ENCODE measurements around the gene TAP1. TPM values are rescaled to one million over a fixed set of nuclear protein-coding genes. Genes with fewer than 3 reads are reported as not detected.
"Not testable (repeated sequence)": the region's sequence is repeated elsewhere in the genome, so short reads cannot be mapped to it uniquely, and the experiment has no call there.

TAP1 gene, protein sequence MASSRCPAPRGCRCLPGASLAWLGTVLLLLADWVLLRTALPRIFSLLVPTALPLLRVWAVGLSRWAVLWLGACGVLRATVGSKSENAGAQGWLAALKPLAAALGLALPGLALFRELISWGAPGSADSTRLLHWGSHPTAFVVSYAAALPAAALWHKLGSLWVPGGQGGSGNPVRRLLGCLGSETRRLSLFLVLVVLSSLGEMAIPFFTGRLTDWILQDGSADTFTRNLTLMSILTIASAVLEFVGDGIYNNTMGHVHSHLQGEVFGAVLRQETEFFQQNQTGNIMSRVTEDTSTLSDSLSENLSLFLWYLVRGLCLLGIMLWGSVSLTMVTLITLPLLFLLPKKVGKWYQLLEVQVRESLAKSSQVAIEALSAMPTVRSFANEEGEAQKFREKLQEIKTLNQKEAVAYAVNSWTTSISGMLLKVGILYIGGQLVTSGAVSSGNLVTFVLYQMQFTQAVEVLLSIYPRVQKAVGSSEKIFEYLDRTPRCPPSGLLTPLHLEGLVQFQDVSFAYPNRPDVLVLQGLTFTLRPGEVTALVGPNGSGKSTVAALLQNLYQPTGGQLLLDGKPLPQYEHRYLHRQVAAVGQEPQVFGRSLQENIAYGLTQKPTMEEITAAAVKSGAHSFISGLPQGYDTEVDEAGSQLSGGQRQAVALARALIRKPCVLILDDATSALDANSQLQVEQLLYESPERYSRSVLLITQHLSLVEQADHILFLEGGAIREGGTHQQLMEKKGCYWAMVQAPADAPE
- polyA plus RNA-seq (2014; cell fraction: cytosol; rRNA removed), result not detected in 2 replicates
- not detected in 2 replicates for polyA plus RNA-seq (2014; cell fraction: nucleus; rRNA removed)

DNA sequence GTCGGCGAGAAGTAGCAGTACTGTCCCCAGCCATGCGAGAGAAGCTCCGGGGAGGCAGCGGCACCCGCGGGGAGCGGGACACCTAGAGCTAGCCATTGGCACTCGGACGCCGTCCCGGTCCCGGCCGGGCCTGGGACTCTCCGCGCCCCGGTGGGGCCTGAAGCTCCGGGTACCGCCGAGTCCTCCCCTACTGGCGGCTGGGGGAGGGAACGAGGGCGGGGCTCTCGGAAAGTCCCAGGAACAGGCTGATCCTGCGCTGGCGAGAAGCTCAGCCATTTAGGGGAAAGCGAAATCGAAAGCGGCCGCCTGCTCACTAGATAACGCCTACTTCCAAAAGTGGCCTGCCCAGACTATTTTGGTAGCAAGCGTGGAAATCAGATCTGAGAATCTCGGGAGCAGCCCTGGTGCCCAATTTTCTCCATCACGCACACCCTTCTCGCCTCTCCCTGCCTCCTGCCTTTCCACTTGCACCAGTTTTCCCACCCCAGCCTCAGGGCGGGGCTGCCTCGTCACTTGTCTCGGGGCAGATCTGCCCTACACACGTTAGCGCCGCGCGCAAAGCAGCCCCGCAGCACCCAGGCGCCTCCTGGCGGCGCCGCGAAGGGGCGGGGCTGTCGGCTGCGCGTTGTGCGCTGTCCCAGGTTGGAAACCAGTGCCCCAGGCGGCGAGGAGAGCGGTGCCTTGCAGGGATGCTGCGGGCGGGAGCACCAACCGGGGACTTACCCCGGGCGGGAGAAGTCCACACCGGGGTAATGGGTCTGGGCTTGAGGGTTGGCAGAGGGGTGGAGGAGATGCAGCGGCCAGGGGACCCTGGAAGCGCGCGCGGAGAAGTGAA, at the start of gene TAP1, which contains the start of gene PSMB9:
Gene TAP1, minus strand, starts transcription at position 164 of the 835 bp plus-strand sequence. Its CDS starts 68 bp downstream, at position 96.
Gene PSMB9, plus strand, starts transcription at position 652 of the 835 bp plus-strand sequence. Its CDS starts 38 bp downstream, at position 690.
- DNase-seq (ENCODE audit: low spot score), result peak; percentile 66

DNA sequence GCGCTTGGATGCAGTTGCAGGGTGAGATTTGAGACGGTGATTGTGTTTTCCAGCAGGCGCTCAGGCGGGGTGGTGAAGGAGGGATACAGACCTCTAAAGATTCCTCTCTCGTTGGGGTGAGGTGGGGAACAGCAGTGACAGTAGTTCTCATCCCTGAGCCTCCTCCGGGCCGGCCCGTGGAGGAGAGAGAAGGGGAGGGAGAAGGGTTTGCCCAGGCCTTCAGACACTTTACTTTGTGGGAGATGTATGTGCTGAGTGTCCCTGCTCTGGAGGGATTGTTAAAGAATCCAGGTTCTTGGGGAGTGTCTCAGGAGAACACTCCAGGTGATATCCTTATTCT, 41.5 kb upstream of the TAP1 start:
- DNase-seq (ENCODE audit: low spot score), result no peak

DNA sequence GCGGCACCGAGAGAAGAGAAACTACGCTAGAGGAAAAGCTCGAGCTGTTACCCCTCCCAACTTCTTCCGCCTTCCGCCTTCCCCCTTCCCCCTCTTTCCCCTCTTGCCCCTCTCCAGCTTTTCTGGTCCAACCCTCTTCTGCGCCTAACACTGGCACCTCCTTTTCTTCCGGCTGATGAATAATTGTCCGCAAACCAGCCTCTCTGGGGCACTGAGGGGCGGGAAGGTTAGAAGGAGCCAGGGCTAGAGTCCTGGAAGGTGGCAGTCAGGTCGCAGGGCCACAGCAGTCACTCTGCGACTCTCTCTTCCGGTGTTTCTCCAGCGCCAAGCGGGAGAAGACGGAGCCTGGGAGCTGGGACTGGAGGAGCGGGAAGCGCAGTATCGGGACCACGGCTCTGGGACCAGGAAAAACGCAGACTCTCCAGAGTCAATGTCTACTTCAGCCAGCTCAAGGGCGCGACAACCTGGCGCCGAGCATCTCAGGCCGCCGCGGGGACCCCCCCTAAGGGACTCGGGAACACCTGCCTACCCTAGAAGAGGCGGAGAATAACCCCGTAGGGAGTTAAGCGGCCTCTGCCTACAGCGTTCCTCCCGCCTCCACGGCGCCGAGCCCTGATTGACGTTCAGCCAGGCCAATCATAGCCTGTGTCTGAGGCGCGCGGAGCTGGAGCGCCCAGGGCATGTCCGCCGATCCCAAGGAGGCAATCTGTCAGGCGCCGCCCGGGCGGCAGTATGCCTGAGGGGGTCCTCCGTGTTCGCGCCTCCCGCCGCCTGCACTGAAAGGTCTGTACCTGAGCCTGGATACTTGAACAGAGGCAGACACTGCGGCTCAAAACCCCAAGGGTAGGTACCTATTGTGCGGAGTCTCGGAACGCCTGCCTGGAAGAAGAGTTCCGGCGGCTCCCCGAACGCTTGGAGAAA, 40.8 kb upstream of the TAP1 start:
- peak; percentile 95 for DNase-seq (ENCODE audit: low spot score)

DNA sequence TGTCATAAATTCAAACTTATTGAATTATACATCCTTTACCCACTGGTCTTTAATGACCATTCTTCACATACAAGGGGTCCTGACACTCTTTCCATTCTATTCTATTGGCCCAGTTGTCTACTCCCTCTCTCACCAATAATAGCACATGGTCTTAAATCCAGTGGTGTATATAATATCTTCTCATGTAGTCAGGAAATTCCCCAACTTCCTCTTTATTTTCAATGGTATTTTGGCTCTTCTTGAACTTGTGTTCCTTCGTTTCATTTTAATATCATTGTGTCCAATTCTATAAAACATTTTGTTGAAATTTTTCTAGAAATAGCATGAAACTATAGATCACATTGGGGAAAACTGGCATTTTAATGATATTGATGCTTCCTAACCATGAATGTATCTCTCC, 37.3 kb upstream of the TAP1 start:
- DNase-seq (ENCODE audit: low spot score), result no peak

DNA sequence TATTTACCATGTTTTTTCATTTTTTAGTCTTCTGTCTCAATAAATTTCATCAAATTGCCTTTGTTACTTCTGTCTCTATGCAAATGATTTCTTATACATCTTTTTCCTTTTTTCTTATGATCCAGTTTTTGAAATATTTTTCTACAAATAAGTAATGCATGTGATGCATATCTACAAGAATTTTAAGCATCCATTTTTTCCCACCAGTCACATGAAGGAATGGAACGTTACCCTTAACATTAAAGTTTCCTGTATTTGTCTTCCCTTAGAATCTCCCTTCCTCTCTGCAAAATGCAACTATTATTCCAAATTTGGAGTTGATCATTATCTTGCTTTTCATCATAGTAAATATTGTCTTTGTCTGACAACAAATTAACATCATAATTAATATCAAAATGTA, 36.0 kb upstream of the TAP1 start:
- no peak for DNase-seq (ENCODE audit: low spot score)

DNA sequence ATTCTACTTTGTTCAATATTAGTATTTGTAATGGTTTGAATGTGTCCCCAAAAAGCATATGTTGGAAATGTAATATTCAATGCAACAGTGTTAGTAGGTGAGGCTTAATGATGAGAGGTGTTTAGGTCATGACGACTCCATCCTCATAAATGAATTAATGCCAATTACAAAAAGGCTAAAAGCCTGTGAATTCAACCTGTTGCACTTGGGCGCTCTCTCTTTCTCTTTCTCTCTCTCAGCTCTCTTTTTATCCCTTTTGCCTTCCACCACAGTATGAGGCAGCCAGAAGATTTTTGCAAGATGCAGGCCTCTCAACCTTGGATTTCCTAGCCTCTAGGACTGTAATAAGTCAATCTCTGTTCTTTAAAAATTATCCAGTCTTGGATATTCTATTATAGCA, 35.1 kb upstream of the TAP1 start:
- no peak for DNase-seq (ENCODE audit: low spot score)

DNA sequence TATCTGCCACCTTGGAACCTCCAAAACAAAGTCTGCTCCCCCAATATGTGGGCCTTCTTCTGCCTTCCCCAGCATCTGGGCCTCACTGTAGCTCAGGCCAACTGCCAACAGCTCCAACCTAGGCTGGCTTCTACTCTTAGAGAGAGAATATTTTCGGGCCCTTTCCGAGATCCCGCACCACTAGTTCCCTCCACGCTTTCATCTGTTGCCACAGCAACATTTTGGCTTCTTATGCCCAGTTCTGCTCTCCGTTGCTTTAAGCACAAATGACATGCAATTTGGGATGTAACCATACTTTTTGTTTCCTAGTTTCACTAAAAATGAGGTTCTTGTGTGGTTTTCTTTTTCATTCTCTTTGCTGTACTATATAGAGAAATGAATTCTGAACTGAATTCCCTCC, 34.1 kb upstream of the TAP1 start:
- no peak for DNase-seq (ENCODE audit: low spot score)

DNA sequence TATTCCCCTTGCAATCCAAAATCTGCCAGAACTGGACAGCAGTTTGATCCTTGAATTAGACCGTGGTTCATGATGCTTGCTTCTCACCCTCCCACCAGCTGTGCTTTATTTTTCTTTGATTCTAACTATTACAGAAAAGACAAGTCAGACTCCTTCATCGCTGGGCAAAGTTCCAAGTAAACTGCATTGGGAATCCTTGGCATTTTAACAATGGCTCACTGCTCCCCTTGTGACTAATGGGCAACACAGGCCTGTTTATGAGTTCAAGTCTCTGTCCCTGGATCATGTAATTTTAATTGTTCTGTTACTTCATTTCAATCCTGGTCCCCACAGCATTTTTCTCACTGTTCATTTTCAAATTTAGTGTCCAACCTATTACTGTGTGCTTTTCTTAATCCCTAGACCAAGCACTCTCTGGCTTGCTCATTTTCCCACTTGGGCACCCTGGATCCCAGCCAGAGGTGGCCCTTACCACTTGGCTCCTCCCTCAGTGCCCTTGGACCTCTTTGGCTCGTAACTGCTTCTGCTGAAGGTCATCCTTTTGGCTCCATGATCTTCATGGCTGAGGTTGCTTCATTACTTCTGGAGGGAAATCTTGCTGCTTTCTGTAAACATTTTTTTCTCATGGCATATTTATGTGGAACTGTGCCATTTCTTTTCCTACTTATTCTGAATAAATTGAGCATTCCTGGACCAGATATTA, 33.3 kb upstream of the TAP1 start:
- DNase-seq (ENCODE audit: low spot score), result no peak

DNA sequence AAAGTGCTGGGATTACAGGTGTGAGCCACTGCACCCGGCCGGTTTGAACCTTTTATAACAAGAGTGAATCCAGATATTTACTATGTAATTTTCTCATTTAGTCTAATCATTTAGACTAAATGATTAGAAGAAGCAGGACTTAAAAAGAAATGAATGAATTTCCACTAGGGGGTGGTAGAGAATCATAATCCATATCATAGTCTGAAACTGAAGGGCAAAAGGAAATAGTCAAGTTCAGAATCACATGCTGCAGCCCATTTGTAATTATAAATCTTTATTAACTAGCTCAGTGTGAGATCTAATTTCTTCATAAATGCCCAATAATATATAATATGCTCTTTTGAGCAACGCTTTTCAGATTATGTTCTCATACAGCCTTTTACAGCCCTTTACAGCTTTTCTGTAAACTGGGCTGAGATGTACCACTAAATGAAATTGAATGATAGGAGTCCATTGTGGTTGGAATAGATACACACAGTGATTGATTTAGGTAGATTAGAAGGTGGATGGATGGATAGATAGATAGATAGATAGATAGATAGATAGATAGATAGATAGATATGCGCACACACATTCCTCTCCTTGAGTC, 32.3 kb upstream of the TAP1 start:
- peak; percentile 65 for DNase-seq (ENCODE audit: low spot score)

DNA sequence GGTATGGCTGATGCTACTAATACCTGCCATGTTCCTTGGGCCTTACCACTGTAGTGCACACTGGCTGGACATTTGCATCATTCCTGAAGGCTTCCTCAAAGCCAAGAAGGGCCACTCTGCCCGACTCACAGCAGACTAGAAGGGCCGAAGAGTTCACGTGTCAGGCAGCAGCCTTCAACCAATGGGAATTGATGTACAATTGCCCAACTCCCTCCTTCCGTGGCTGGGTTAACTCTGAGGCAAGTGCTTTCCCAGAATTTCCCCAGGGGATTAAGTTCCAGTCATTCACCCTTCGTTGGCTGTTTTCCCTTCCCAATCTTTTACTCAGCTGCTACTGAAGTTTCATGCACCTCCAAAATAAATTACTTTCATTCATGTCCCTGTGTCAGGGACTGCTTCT, 30.3 kb upstream of the TAP1 start:
- no peak for DNase-seq (ENCODE audit: low spot score)

DNA sequence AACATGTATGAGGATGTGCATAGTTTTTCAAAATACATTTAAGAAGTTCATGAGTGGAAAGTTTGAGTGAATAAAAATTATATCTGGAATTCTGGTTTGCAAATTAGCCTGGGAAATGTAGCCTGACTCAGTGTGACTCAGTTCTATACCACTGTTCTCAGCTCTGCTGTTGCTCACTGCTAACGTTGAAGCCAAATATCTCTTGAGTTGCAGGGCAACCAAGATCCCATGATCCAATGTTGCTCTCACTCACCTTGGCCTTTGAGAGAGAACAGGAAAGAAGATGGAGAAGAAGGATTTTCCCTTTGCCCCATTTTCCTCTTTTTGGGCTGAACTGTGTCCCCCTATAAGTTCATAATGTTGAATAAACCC, 29.4 kb upstream of the TAP1 start:
- no peak for DNase-seq (ENCODE audit: low spot score)

DNA sequence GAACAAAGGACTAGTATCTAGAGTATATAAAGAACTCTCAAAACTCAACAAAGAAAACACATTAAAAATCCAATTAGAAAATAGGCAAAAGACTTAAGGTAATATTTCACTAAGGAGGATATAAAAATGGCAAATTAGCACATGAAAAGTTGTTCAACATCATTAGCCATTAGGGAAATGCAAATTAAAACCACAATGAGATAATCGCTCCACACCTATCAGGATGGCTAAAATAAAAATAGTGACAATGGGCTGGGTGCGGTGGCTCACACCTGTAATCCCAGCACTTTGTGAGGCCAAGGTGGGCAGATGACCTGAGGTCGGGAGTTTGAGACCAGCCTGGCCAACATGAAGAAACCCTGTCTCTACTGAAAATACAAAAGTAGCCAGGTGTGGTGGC, 27.5 kb upstream of the TAP1 start:
- DNase-seq (ENCODE audit: low spot score), result not testable (repeated sequence)

DNA sequence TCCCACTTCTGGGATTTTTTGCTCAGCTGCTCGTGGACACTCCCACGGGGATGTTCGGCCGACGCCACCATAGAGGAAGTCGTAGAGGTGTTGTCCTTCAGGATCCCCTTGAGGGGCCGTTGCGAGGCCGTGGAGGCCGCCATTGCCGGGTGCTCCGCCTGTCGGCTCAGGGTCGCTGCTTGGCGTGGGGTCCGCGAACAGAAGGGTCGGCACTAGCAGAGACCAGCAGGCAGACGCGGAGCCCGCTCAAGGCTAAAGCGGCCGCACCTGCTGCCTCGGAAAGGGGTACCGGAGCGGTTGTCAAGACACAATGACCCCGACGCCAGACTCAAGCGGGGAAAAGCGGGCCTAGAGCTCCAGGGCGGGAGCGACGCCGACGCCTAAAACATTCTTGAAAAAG, 26.2 kb upstream of the TAP1 start:
- DNase-seq (ENCODE audit: low spot score), result no peak

DNA sequence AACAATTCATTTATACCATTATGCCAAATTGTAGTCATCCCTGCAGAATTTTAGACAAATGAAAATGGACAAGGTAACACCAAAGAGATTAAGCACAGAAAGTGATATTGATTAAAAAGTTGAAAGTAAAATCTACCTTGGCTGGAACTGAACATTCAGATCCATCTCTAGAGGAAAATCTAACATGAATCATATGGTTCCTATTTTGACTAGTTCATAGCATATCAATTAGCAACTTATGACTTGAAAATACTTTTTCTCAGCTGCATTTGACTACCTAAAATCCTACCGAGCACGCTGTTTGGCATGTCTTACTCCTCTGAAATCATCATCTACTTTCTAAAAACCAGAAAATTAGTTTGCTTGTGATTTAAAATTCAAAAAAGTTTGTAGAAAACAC, 23.1 kb upstream of the TAP1 start:
- no peak for DNase-seq (ENCODE audit: low spot score)

DNA sequence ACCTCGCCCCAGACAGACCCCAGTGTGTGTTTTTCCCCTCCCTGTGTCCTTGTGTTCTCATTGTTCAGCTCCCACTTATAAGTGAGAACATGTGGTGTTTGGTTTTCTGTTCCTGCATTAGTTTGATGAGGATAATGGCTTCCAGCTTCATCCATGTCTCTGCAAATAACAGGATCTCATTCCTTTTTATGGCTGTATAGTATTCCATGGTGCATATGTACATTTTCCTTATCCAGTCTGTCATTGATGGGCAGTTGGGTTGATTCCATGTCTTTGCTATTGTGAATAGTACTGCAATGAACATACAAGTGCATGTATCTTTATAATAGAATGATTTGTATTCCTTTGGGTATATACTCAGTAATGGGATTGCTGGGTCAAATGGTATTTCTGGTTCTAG, 20.4 kb upstream of the TAP1 start:
- DNase-seq (ENCODE audit: low spot score), result not testable (repeated sequence)

DNA sequence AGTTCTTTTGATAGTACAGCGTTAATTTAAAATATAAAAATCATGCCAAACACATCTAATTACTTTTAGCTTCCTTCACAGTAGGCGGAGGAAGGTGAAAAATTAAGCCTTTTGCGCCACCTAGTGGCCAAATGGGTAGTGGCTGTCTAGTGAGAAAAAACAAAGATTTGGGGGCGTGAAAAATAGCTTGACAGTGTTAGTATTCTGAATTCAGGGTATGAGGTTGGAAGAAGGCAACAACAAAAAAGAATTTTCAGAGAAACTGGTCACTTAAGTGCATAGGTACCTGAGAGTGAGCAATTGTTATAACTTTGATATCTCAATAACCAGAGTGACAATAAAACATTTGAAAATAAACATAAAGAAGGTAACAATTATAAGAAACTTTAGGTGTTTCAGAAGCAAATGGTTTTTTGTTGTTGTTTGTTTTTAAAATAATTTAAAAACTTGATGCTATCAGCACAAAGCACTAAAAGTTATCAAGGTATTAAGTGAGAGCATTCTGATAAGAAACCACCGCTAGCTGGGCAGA, 14.8 kb upstream of the TAP1 start:
- peak; percentile 69 for DNase-seq (ENCODE audit: low spot score)

DNA sequence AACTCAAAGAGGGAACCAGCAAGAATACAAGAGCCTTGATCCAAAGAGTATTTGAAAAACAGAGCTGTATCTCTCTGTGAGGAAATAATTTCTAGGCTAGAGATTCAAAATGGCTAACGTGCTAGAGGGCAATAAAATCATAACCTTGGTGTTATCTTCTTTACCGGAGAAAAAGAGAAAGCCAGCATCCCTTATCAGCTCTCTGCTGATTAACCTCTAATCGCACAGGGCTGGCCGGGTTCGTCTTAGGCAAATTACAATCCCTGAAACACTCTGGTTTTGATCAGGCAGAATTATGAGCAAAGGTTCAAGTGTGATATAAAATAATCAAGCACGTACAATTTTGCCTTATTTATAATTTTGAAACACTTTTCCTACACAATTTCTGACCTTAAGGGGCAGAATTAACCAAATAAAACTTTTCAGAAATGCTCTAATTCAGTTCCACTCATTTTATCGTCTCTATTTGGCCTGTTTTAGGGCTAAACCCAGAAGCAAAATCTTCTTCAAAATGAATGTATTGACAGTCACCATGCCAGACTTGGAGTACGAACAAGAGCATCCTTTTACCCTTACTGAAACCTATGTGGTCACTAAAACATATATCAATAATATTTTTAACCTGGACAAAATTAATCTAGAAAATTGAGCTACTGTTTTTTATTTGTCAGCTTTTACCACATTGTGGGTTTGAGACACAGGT, 14.2 kb upstream of the TAP1 start:
- no peak for DNase-seq (ENCODE audit: low spot score)

DNA sequence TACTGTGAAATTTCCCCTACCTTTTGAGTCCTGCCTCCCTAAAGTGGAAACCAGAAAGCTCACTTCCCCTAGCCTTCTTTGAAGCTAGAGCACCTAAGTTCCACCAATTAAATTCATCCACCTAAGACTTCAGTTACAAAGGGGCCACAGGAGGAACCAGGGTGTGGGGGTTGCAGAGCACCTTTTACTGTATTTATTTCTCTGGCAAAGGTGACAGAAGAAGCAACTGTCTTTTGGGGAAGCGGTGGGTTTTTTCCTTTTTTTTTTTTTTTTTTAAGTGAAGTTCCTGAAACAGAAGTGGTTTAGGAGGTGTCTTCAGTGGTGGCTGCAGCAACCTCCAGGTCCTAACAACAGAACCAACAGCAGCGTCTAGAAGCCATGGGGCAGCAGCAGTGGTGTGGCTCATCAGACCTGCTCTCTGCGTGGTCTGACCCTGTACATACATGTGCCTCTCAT, 13.5 kb upstream of the TAP1 start:
- DNase-seq (ENCODE audit: low spot score), result no peak
